ENCODE data around the gene MED13. TPM values are rescaled to one million over a fixed set of nuclear protein-coding genes. Genes with fewer than 3 reads are reported as not detected.

The MED13 gene
- total RNA-seq, 5 donors from 2014 or later (not counting 1 experiment from before 2014, with no cell fraction given): 60.8 to 82.4 (median 77.6) TPM

DNA sequence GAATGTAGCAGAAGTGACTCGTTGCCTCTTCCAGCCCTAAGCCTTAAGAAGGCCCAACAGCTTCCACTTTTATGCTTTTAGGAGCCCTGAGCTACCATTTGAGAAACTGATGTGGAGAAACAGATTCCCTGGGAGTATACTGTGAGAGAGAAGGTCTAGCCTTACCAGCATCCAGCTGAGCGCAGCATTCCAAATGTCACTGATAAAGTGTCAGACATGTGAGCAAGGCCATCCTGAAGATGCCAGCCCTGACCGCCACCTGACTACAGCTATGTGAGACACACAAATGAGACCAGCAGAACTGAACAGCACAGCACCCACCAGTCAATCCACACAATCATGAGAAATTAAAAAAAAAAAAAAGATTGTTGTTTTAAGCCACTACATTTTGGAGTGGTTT lies 18.6 kb upstream of the MED13 start:
- POLR2A ChIA-PET: no interaction called here
- Mint-ChIP-seq H3K9me3 (no peaks in the 10 kb centered on the region), H3K4me3 (no peak overlapping the region), H3K36me3 (no peaks in the 10 kb centered on the region), H3K27me3 (peaks cover 4 to 8% of the 10 kb centered on the region in 2 donors), H3K4me1 (peaks cover 6 to 14% (median 10%) of the 10 kb centered on the region in 3 donors), H3K27ac (no peak overlapping the region)
- H3K36me3 ChIP-seq (ENCODE audit: control insufficient read depth in 2 of 2, extremely low read depth in 1 of 2, insufficient read depth in 1 of 2, low read length in 1 of 2): no peaks in the 10 kb centered on the region
- H3K27ac ChIP-seq (ENCODE audit: low read length): no peak overlapping the region
- peaks cover 2 to 3% of the 10 kb centered on the region in 2 experiments for H3K4me1 ChIP-seq (ENCODE audit: control insufficient read depth in 1 of 2, extremely low read depth in 1 of 2, insufficient read depth in 2 of 2, low read length in 2 of 2)
- H3K27me3 ChIP-seq (replicated peaks in 1 of 2; ENCODE audit: control insufficient read depth in 2 of 2, extremely low read depth in 1 of 2, insufficient read depth in 2 of 2, low read length in 1 of 2): peaks cover 0 to 6% of the 10 kb centered on the region in 2 experiments
- no peaks in the 10 kb centered on the region for H3K9me3 ChIP-seq
- DNase-seq (no peak), ATAC-seq (replicated peaks in 1 of 4) (no peak)
- H3K4me3 ChIP-seq (ENCODE audit: control insufficient read depth in 1 of 2, extremely low read depth in 1 of 2, low read length in 1 of 2): no peak overlapping the region
- 95% methylated on average over 2 of the region's 3 CpGs for WGBS (ENCODE audit: insufficient coverage)
- CTCF ChIA-PET: interaction anchor here in 1 of 2 donors (0.7 kb wide), 1 partner anchor 832 kb away, joined by 5 read pairs; no protein-coding TSS in a partner anchor

DNA sequence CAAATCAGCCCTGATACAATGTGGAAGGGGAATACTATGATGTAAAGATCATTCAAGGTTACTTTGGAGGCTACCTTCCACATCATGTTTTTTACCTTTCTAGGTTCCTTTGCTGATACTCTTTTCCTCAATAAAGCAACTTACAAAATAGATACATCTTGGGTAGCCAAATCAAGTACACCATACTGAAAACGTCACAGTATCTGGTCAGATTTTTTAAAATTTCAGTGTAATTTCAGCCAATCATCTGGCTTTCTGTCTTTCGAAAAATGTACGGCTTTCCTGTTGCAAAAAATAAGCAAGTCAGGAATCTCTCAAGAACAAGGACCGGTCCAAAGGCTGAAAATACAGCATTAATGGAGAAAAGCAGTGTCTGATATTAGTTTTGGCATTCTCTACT lies 15.6 kb upstream of the MED13 start:
- peaks cover 6 to 9% (median 7%) of the 10 kb centered on the region in 3 donors for H3K4me1 Mint-ChIP-seq
- no peak for DNase-seq
- no peak overlapping the region for H3K27ac ChIP-seq (ENCODE audit: low read length)
- CTCF ChIA-PET: no interaction called here
- H3K27ac Mint-ChIP-seq: no peak overlapping the region
- H3K4me1 ChIP-seq (ENCODE audit: control insufficient read depth in 1 of 2, extremely low read depth in 1 of 2, insufficient read depth in 2 of 2, low read length in 2 of 2): peaks cover 2 to 3% of the 10 kb centered on the region in 2 experiments
- no peak overlapping the region for H3K4me3 ChIP-seq (ENCODE audit: control insufficient read depth in 1 of 2, extremely low read depth in 1 of 2, low read length in 1 of 2)
- H3K9me3 Mint-ChIP-seq: no peaks in the 10 kb centered on the region
- no peak overlapping the region for H3K4me3 Mint-ChIP-seq
- ATAC-seq (replicated peaks in 1 of 4): no peak
- no peaks in the 10 kb centered on the region for H3K36me3 ChIP-seq (ENCODE audit: control insufficient read depth in 2 of 2, extremely low read depth in 1 of 2, insufficient read depth in 1 of 2, low read length in 1 of 2)
- POLR2A ChIA-PET: no interaction called here
- 95% methylated on average over 3 of the region's 4 CpGs for WGBS (ENCODE audit: insufficient coverage)
- H3K27me3 Mint-ChIP-seq: peaks cover 12 to 18% of the 10 kb centered on the region in 2 donors
- no peaks in the 10 kb centered on the region for H3K9me3 ChIP-seq
- H3K36me3 Mint-ChIP-seq: no peaks in the 10 kb centered on the region
- peaks cover 0 to 10% of the 10 kb centered on the region in 2 experiments for H3K27me3 ChIP-seq (replicated peaks in 1 of 2; ENCODE audit: control insufficient read depth in 2 of 2, extremely low read depth in 1 of 2, insufficient read depth in 2 of 2, low read length in 1 of 2)

DNA sequence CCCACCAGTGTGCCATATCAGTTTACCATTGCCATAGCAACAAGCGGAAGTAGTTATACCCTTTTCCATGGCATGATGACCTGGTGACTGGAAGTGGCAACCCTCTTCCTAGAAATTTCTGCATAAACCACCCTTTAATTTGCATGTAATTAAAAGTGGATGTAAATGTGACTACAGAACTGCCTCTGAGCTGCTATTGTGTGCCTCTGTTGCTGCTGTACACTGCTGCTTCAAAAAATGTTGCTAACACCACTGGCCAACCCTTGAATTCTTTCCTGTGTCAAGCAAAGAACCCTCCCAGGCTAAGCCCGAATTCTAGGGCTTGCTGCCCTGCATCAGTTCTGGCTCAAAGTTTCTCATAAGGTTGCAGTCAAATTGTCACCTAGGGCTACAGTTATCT lies 12.9 kb upstream of the MED13 start:
- POLR2A ChIA-PET: interaction anchor here in 1 of 2 donors (0.6 kb wide), 1 partner anchor 73 kb away, joined by 5 read pairs; no protein-coding TSS in a partner anchor
- H3K4me3 ChIP-seq (ENCODE audit: control insufficient read depth in 1 of 2, extremely low read depth in 1 of 2, low read length in 1 of 2): no peak overlapping the region
- no peaks in the 10 kb centered on the region for H3K9me3 ChIP-seq
- CTCF ChIA-PET: no interaction called here
- WGBS (ENCODE audit: insufficient coverage): 60% methylated on average over 1 of the region's 2 CpGs
- H3K36me3 ChIP-seq (ENCODE audit: control insufficient read depth in 2 of 2, extremely low read depth in 1 of 2, insufficient read depth in 1 of 2, low read length in 1 of 2): no peaks in the 10 kb centered on the region
- H3K4me1 Mint-ChIP-seq: no peaks in the 10 kb centered on the region
- no peak overlapping the region for H3K4me3 Mint-ChIP-seq
- peaks cover 0 to 10% of the 10 kb centered on the region in 2 experiments for H3K27me3 ChIP-seq (replicated peaks in 1 of 2; ENCODE audit: control insufficient read depth in 2 of 2, extremely low read depth in 1 of 2, insufficient read depth in 2 of 2, low read length in 1 of 2)
- no peak overlapping the region for H3K27ac Mint-ChIP-seq
- no peaks in the 10 kb centered on the region for H3K4me1 ChIP-seq (ENCODE audit: control insufficient read depth in 1 of 2, extremely low read depth in 1 of 2, insufficient read depth in 2 of 2, low read length in 2 of 2)
- DNase-seq: no peak
- H3K27ac ChIP-seq (ENCODE audit: low read length): no peak overlapping the region
- ATAC-seq (replicated peaks in 1 of 4): no peak
- no peaks in the 10 kb centered on the region for H3K36me3 Mint-ChIP-seq
- H3K9me3 Mint-ChIP-seq: no peaks in the 10 kb centered on the region
- H3K27me3 Mint-ChIP-seq: peaks cover 12 to 18% of the 10 kb centered on the region in 2 donors

DNA sequence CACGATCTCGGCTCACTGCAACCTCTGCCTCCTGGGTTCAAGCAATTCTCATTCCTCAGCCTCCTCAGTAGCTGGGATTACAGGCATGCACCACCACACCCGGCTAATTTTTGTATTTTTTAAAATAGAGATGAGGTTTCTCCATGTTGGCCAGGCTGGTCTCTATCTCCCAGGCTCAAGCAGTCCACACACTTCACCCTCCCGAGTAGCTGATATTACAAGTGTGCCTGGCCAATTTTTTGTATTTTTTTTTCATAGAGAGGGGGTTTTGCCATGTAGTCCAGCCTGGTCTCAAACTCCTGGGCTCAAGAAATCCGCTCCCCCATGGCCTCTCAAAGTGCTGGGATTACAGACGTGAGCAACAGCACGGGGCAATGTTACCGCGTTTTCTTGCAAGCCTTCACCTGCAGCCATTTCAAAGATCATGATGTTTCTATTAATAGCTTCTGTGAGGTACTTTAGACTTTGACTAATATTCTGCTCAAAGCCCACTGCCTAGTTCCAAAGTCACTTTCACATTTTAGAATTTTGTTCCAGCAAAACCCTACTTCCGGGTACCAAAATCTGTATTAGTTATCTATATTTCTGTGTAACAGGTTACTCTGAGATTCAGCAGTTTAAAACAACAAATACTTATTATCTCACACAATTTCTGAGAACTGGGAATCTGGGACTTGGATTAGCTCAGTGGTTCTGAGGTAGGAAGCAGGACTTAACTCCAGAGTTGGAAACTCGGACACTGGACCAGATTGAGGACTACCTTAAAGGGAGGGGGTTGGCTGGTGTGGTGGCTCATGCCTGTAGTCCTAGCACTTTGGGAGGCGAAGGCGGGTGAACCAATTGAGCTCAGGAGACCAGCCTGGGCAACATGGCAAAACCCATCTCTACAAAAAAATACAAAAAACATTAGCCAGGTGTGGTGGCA lies 12.0 kb upstream of the MED13 start:
- ChIA-PET CTCF (no interaction called here), POLR2A (no interaction called here)
- H3K36me3 ChIP-seq (ENCODE audit: control insufficient read depth in 2 of 2, extremely low read depth in 1 of 2, insufficient read depth in 1 of 2, low read length in 1 of 2): no peaks in the 10 kb centered on the region
- no peaks in the 10 kb centered on the region for H3K36me3 Mint-ChIP-seq
- 100% methylated on average over 1 of the region's 13 CpGs for WGBS (ENCODE audit: insufficient coverage)
- H3K4me1 ChIP-seq (ENCODE audit: control insufficient read depth in 1 of 2, extremely low read depth in 1 of 2, insufficient read depth in 2 of 2, low read length in 2 of 2): no peaks in the 10 kb centered on the region
- ATAC-seq (replicated peaks in 1 of 4) (no peak), DNase-seq (no peak)
- H3K4me3 ChIP-seq (ENCODE audit: control insufficient read depth in 1 of 2, extremely low read depth in 1 of 2, low read length in 1 of 2): no peak overlapping the region
- no peaks in the 10 kb centered on the region for H3K9me3 Mint-ChIP-seq
- H3K27me3 Mint-ChIP-seq: peaks cover 12 to 18% of the 10 kb centered on the region in 2 donors
- peaks cover 0 to 8% of the 10 kb centered on the region in 2 experiments for H3K27me3 ChIP-seq (replicated peaks in 1 of 2; ENCODE audit: control insufficient read depth in 2 of 2, extremely low read depth in 1 of 2, insufficient read depth in 2 of 2, low read length in 1 of 2)
- H3K4me3 Mint-ChIP-seq: no peak overlapping the region
- no peaks in the 10 kb centered on the region for H3K4me1 Mint-ChIP-seq
- H3K27ac ChIP-seq (ENCODE audit: low read length): no peak overlapping the region
- no peak overlapping the region for H3K27ac Mint-ChIP-seq
- no peaks in the 10 kb centered on the region for H3K9me3 ChIP-seq

DNA sequence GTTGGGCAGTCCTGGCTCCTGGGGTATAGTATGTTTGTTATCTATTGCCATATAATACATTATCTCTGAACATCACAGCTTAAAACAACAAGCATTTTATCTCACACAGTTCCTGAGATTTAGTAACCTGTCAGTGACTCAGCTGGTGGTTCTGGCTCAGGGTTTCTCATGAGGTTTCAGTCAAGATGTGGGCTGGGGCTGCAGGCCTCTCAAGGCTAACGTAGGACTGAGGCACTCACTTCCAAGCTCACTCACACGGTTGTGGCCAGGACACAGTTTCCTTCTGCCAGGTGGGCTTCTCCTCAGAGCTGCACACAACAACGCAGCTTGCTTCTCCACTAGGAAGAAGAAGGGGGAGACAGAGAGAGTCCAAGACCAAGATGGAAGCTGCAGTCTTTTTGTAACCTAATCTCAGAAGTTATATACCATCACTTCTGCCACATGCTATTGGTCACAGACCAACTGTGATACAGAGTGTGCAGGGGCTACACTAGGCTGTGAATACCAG lies 10.3 kb upstream of the MED13 start:
- Histone ChIP-seq H3K27ac (ENCODE audit: low read length) (no peak overlapping the region), H3K9me3 (no peaks in the 10 kb centered on the region), H3K36me3 (ENCODE audit: control insufficient read depth in 2 of 2, extremely low read depth in 1 of 2, insufficient read depth in 1 of 2, low read length in 1 of 2) (no peaks in the 10 kb centered on the region), H3K27me3 (replicated peaks in 1 of 2; ENCODE audit: control insufficient read depth in 2 of 2, extremely low read depth in 1 of 2, insufficient read depth in 2 of 2, low read length in 1 of 2) (peaks cover 0 to 4% of the 10 kb centered on the region in 2 experiments), H3K4me3 (ENCODE audit: control insufficient read depth in 1 of 2, extremely low read depth in 1 of 2, low read length in 1 of 2) (no peak overlapping the region), H3K4me1 (ENCODE audit: control insufficient read depth in 1 of 2, extremely low read depth in 1 of 2, insufficient read depth in 2 of 2, low read length in 2 of 2) (no peaks in the 10 kb centered on the region)
- H3K4me3 Mint-ChIP-seq: no peak overlapping the region
- H3K27me3 Mint-ChIP-seq: peaks cover 9 to 15% of the 10 kb centered on the region in 2 donors
- DNase-seq: no peak
- CTCF ChIA-PET: interaction anchor here (0.6 to 1.1 kb wide), 4 partner anchors 10 to 767 kb away, joined by 3 to 7 read pairs (median 6); no protein-coding TSS in a partner anchor
- H3K9me3 Mint-ChIP-seq: no peaks in the 10 kb centered on the region
- WGBS (ENCODE audit: insufficient coverage): 17% methylated on average over 1 of the region's 3 CpGs
- ATAC-seq (replicated peaks in 1 of 4): no peak
- no peak overlapping the region for H3K27ac Mint-ChIP-seq
- no peaks in the 10 kb centered on the region for H3K36me3 Mint-ChIP-seq
- POLR2A ChIA-PET: no interaction called here
- H3K4me1 Mint-ChIP-seq: no peaks in the 10 kb centered on the region

DNA sequence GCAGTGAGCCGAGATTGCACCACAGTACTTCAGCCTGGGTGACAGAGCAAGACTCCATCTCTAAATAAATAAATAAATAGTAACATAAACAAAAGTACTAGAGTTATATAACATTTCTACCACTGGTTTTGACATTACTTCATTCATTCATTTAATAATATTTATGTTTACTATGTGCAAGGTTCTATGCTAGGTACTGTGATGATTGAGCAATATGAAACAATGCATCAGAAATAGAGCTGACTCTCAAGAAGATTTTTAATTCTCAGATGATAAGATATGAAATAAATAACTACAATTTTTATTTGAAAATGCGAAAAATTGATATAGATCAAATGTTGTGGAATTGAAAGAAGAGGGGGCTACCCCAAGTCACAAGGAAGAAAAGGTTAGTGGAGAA lies 8.9 kb upstream of the MED13 start:
- no peaks in the 10 kb centered on the region for H3K4me1 ChIP-seq (ENCODE audit: control insufficient read depth in 1 of 2, extremely low read depth in 1 of 2, insufficient read depth in 2 of 2, low read length in 2 of 2)
- no CpG with 5 or more reads among the region's 2 CpGs for WGBS (ENCODE audit: insufficient coverage)
- H3K4me1 Mint-ChIP-seq: no peaks in the 10 kb centered on the region
- no peaks in the 10 kb centered on the region for H3K9me3 Mint-ChIP-seq
- peaks cover 0 to 4% of the 10 kb centered on the region in 2 experiments for H3K27me3 ChIP-seq (replicated peaks in 1 of 2; ENCODE audit: control insufficient read depth in 2 of 2, extremely low read depth in 1 of 2, insufficient read depth in 2 of 2, low read length in 1 of 2)
- no peaks in the 10 kb centered on the region for H3K36me3 Mint-ChIP-seq
- POLR2A ChIA-PET: no interaction called here
- no peak overlapping the region for H3K27ac ChIP-seq (ENCODE audit: low read length)
- H3K4me3 ChIP-seq (ENCODE audit: control insufficient read depth in 1 of 2, extremely low read depth in 1 of 2, low read length in 1 of 2): no peak overlapping the region
- CTCF ChIA-PET: interaction anchor here in 1 of 2 donors (0.5 kb wide), 1 partner anchor 36 kb away, joined by 7 read pairs; no protein-coding TSS in a partner anchor
- no peak overlapping the region for H3K27ac Mint-ChIP-seq
- no peaks in the 10 kb centered on the region for H3K36me3 ChIP-seq (ENCODE audit: control insufficient read depth in 2 of 2, extremely low read depth in 1 of 2, insufficient read depth in 1 of 2, low read length in 1 of 2)
- ATAC-seq (replicated peaks in 1 of 4) (no peak), DNase-seq (no peak)
- no peaks in the 10 kb centered on the region for H3K9me3 ChIP-seq
- H3K27me3 Mint-ChIP-seq: peaks cover 8 to 10% of the 10 kb centered on the region in 2 donors
- H3K4me3 Mint-ChIP-seq: no peak overlapping the region

Data from T-cell (primary cell).